ENCODE data around the gene PDZD2. TPM values are rescaled to one million over a fixed set of nuclear protein-coding genes. Genes with fewer than 3 reads are reported as not detected.

The PDZD2 gene
- total and polyA plus RNA-seq, 3 donors from 2014 or later, result 47.3 to 89.1 (median 83.9) TPM

DNA sequence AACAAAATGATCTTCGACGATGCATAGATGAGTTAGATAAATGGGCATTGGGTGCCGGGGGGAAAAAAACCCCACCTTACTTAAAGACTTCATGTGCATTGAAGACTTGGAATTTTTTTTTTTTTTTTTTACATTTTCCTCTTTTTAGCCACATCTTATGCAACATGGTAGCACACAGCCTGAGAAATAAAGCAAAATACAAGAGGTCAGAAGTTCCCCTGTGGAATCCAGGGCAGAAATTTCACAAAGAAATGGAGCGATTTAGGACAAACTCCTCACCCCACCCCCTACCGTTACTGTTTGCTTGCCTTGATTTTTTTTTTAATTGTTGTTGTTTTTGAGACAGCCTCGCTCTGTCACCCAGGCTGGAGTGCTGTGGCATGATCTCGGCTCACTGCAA is 382.0 kb downstream of the PDZD2 start:
- TF ChIP-seq CTCF (IDR thresholded peaks at IDR 0.05) (no peak), POLR2A (IDR thresholded peaks at IDR 0.05) (no peak)
- Histone ChIP-seq H3K4me3 (no peak overlapping the region), H3K9me3 (no peaks in the 10 kb centered on the region), H3K36me3 (ENCODE audit: low read depth, missing control alignments) (no peaks in the 10 kb centered on the region), H3K4me1 (peaks cover 39% of the 10 kb centered on the region), H3K27me3 (no peaks in the 10 kb centered on the region), H3K27ac (peak overlapping the region; percentile 22 to 87)
- 70 to 72% methylated on average over 7 of the region's 7 CpGs for WGBS, 2 donors
- no peak for DNase-seq
- intact Hi-C loops (cut with DNase I; ENCODE audit: low total_unique reads), result no loop called here

DNA sequence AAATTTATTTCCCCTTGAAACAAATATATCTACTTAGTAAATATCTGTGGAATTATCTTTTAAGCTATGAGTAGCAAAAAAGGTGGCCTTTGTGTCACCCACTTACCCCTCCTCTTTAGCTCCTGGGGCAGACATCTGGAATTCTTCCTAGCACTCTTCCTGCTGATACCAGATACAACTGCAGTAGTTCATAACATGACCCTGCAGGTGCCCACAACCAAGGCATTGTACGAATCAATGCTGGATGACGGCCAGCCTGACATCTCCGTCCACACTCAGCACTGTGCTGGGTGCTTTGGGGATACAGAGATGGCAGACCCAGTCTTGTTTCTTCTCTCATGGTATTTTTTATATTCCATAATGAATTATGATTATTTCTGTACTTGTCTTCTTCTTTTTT is 382.8 kb downstream of the PDZD2 start:
- WGBS, 2 donors, result 50 to 77% methylated on average over 3 of the region's 3 CpGs
- H3K4me1 ChIP-seq, result peaks cover 36% of the 10 kb centered on the region

GRCh38 chr5:32022638-32023037 is 383.7 kb downstream of the PDZD2 start:
- Histone ChIP-seq H3K4me1 (peaks cover 36% of the 10 kb centered on the region), H3K27me3 (no peaks in the 10 kb centered on the region), H3K27ac (no peak overlapping the region), H3K9me3 (no peaks in the 10 kb centered on the region), H3K36me3 (ENCODE audit: low read depth, missing control alignments) (no peaks in the 10 kb centered on the region), H3K4me3 (no peak overlapping the region)
- DNase-seq, result no peak
- intact Hi-C loops (cut with DNase I; ENCODE audit: low total_unique reads), result no loop called here
- no peak for TF ChIP-seq CTCF (IDR thresholded peaks at IDR 0.05)
- WGBS, 2 donors, result 91 to 99% methylated on average over 2 of the region's 2 CpGs

More for the DNA sequence above, 382.8 kb downstream of the PDZD2 start:
- Histone ChIP-seq H3K36me3 (ENCODE audit: low read depth, missing control alignments) (no peaks in the 10 kb centered on the region), H3K27ac (peak overlapping the region; percentile 22 to 87), H3K9me3 (no peaks in the 10 kb centered on the region), H3K27me3 (no peaks in the 10 kb centered on the region), H3K4me3 (no peak overlapping the region)
- intact Hi-C loops (cut with DNase I; ENCODE audit: low total_unique reads), result no loop called here
- TF ChIP-seq POLR2A (IDR thresholded peaks at IDR 0.05), result no peak
- no peak for TF ChIP-seq CTCF (IDR thresholded peaks at IDR 0.05)
- DNase-seq, result peak; percentile 60

DNA sequence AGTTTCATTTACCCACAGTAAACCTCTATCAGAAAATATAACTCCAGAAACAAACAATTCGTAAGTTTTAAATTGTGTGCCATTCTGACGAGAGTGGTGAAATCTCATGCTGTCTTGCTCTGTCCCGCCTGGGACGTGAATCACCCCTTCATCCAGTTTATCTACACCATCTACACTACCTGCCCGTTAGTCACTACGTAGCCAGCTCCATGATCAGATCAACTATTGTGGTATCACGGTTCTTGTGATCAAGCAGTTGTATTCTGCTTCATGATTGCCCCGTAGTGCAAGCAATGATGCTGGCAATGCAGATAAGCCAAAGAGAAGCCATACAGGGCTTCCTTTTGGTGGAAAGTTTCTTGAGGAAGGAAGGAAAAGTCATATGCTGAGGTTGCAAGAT is 384.9 kb downstream of the PDZD2 start:
- no peak overlapping the region for H3K4me3 ChIP-seq
- TF ChIP-seq CTCF (IDR thresholded peaks at IDR 0.05) (no peak), POLR2A (IDR thresholded peaks at IDR 0.05) (no peak)
- H3K36me3 ChIP-seq (ENCODE audit: low read depth, missing control alignments), result no peaks in the 10 kb centered on the region
- no peak overlapping the region for H3K27ac ChIP-seq
- peaks cover 32% of the 10 kb centered on the region for H3K4me1 ChIP-seq
- no peaks in the 10 kb centered on the region for H3K27me3 ChIP-seq
- DNase-seq, result no peak
- intact Hi-C loops (cut with DNase I; ENCODE audit: low total_unique reads), result no loop called here
- WGBS, 2 donors, result 83 to 89% methylated on average over 8 of the region's 8 CpGs
- no peaks in the 10 kb centered on the region for H3K9me3 ChIP-seq

DNA sequence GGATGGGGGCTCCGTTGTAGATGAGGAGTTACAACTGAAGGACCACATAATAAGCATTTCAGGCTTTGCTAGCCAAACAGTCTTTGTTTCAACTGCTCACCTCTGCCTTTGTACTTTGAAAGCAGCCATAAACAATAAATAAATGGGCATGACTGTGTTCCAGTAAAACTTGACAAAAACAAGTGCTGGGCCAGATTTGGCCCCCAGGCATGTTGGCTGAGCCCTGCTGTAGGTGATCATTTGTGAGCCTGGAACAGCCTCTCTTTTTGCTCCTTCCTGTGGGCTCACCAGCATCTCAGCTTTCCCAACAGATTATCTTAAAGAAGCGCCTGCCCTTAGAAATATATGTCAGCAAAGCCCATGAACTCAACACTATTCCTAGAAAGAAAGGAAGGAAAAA is 385.8 kb downstream of the PDZD2 start:
- no peak overlapping the region for H3K4me3 ChIP-seq
- DNase-seq, result no peak
- intact Hi-C loops (cut with DNase I; ENCODE audit: low total_unique reads), result no loop called here
- H3K36me3 ChIP-seq (ENCODE audit: low read depth, missing control alignments), result no peaks in the 10 kb centered on the region
- H3K9me3 ChIP-seq, result no peaks in the 10 kb centered on the region
- no peaks in the 10 kb centered on the region for H3K27me3 ChIP-seq
- peaks cover 39% of the 10 kb centered on the region for H3K4me1 ChIP-seq
- no peak for TF ChIP-seq CTCF (IDR thresholded peaks at IDR 0.05)
- no peak for TF ChIP-seq POLR2A (IDR thresholded peaks at IDR 0.05)
- no peak overlapping the region for H3K27ac ChIP-seq
- WGBS, 2 donors, result 96 to 100% methylated on average over 2 of the region's 2 CpGs

Data from testis (tissue), 3 donors.